K562 (cell line): ENCODE data around the gene ADAMTS14. TPM values are rescaled to one million over a fixed set of nuclear protein-coding genes. Genes with fewer than 3 reads are reported as not detected.
A peak's percentile ranks its signal among the peaks of the same experiment; 100 is the strongest.

Experiments
- ATAC-seq: fragments of 200-7000 bp; cut with Tn5 transposase; 3 replicates; pipeline ENCODE4 v1.9.1; 2020; ENCODE audit warnings: moderate library complexity
- BruUV-seq: library from RNA; stranded (reverse); fragments of 400-500 nt; replicated peaks from 2 replicates; lab custom pipeline; 2021; lab: Mats Ljungman, UMichigan
- CTCF ChIA-PET: fragments of 300-600 bp; formaldehyde crosslinking; extraction: SDS; loops from one replicate; lab custom pipeline; 2021; ENCODE audit warnings: low intra/inter-chr PET ratio; lab: Yijun Ruan, JAX
- POLR2A ChIA-PET: fragments of 300-600, 350-650 bp; sonication (Branson Sonifier 250); formaldehyde crosslinking; extraction: SDS; loops from one replicate; lab custom pipeline; 2021; ENCODE audit warnings: antibody characterized with exemption, inconsistent platforms; lab: Yijun Ruan, JAX
- DNase-seq, 4 experiments: peaks; one replicate each; pipeline versions ENCODE4 v3.0.0 to v3.0.0-alpha.2; 2011 to 2018; ENCODE audit warnings: low spot score in 3 of 4, mixed read lengths in 3 of 4; ENCODE audit errors: extremely low read depth in 1 of 4
- FAIRE-seq: peaks from 2 replicates; lab custom pipeline; 2011; peaks lifted over from hg19 to GRCh38; lab: Jason Lieb, UNC
- H2AFZ ChIP-seq: 2 replicates; pipeline ENCODE4 v1.6.0; 2011; ENCODE audit warnings: low read depth, low read length, control low read depth, inconsistent platforms
- H3K27ac ChIP-seq: fragments of 200-600 bp; 3 replicates; pipeline ENCODE4 v1.8.0; 2011; ENCODE audit warnings: low read depth, mild to moderate bottlenecking, control low read depth, inconsistent platforms, low read length, moderate library complexity, mixed read lengths; ENCODE audit errors: extremely low read depth
- H3K27me3 ChIP-seq, 2 experiments: fragments of 300-600 bp in 1 of 2; 2 replicates in 1 of 2; 3 replicates in 1 of 2; pipeline versions ENCODE4 v1.6.0 to v1.8.0; 2011; ENCODE audit warnings: inconsistent platforms in 2 of 2, low read length in 2 of 2, mild to moderate bottlenecking in 1 of 2, mixed read lengths in 1 of 2, moderate library complexity in 1 of 2; ENCODE audit not compliant: control insufficient read depth in 2 of 2, insufficient read depth in 2 of 2
- H3K36me3 ChIP-seq: fragments of 300-600 bp; 3 replicates; pipeline ENCODE4 v1.8.0; 2011; ENCODE audit warnings: mild to moderate bottlenecking, low read length, inconsistent platforms; ENCODE audit not compliant: control insufficient read depth, insufficient read depth
- H3K4me1 ChIP-seq, 2 experiments: fragments of 200-600 bp in 1 of 2; replicated peaks in 1 of 2; 2 replicates in 1 of 2; 3 replicates in 1 of 2; pipeline versions ENCODE4 v1.5.1 to v1.8.0; 2011; ENCODE audit warnings: inconsistent platforms in 2 of 2, low read length in 2 of 2, mild to moderate bottlenecking in 1 of 2, mixed read lengths in 1 of 2, moderate library complexity in 1 of 2; ENCODE audit not compliant: control insufficient read depth in 2 of 2, insufficient read depth in 2 of 2
- H3K4me2 ChIP-seq: 2 replicates; pipeline ENCODE4 v1.6.1; 2011; ENCODE audit warnings: low read length, control low read depth, inconsistent platforms, mixed read lengths; ENCODE audit not compliant: insufficient read depth
- H3K4me3 ChIP-seq: fragments of 200-600 bp; sonication (generic), shearing (Covaris generic); 2 replicates; pipeline ENCODE4 v1.5.1; 2016; ENCODE audit warnings: control low read depth, inconsistent platforms
- H3K79me2 ChIP-seq: fragments of 200-600 bp; 3 replicates; pipeline ENCODE4 v1.8.0; 2011; ENCODE audit warnings: low read length, inconsistent platforms; ENCODE audit not compliant: control insufficient read depth, insufficient read depth
- H3K9ac ChIP-seq, 2 experiments: 2 replicates each; pipeline versions ENCODE4 v1.6.0 to v1.6.1; 2011; ENCODE audit warnings: low read depth in 2 of 2, low read length in 2 of 2, control low read depth in 1 of 2, inconsistent platforms in 1 of 2, mild to moderate bottlenecking in 1 of 2, mixed read lengths in 1 of 2; ENCODE audit not compliant: insufficient read depth in 1 of 2
- H3K9me1 ChIP-seq: one replicate; pipeline ENCODE4 v1.6.0; 2011; ENCODE audit warnings: inconsistent platforms, mild to moderate bottlenecking, low read length, moderate library complexity; ENCODE audit not compliant: control insufficient read depth, insufficient read depth
- H3K9me3 ChIP-seq: replicated peaks from 2 replicates; pipeline ENCODE4 v1.5.1; 2011; ENCODE audit warnings: low read depth, low read length, inconsistent platforms; ENCODE audit not compliant: control insufficient read depth, insufficient read depth
- H4K20me1 ChIP-seq: replicated peaks from 2 replicates; pipeline ENCODE4 v1.6.1; 2011; ENCODE audit warnings: low read length, inconsistent platforms, mixed read lengths; ENCODE audit not compliant: control insufficient read depth, insufficient read depth
- ARID2 ChIP-seq: fragments of 450-650 bp; IDR thresholded peaks from 2 replicates; pipeline ENCODE4 v1.6.1; 2017; ENCODE audit warnings: antibody characterized with exemption, mild to moderate bottlenecking
- ATF7 ChIP-seq: fragments of 450-650 bp; IDR thresholded peaks from 2 replicates; pipeline ENCODE4 v1.7.1; 2014; ENCODE audit warnings: mild to moderate bottlenecking, moderate library complexity
- CC2D1A ChIP-seq: fragments of 450-650 bp; IDR thresholded peaks from 2 replicates; pipeline ENCODE4 v1.6.1; 2017; ENCODE audit warnings: mild to moderate bottlenecking
- CREB1 ChIP-seq, 2 experiments: sonication (generic) in 1 of 2; formaldehyde crosslinking in 1 of 2; IDR thresholded peaks; 2 replicates each; pipeline versions ENCODE4 v1.6.1 to v1.8.0; 2012 to 2022; ENCODE audit warnings: inconsistent platforms in 1 of 2, mild to moderate bottlenecking in 1 of 2, missing genetic modification reagents in 1 of 2, moderate library complexity in 1 of 2
- ELF4 ChIP-seq: fragments of 450-650 bp; formaldehyde crosslinking; IDR thresholded peaks from 2 replicates; pipeline ENCODE4 v1.4.0; 2022; ENCODE audit warnings: missing genetic modification characterization
- EP300 ChIP-seq: IDR thresholded peaks from 2 replicates; pipeline ENCODE4 v1.6.1; 2012; ENCODE audit warnings: low read length, improper control_type of control experiment
- KDM1A ChIP-seq, 2 experiments: fragments of 450-650 bp; IDR thresholded peaks; 2 replicates each; pipeline ENCODE4 v1.6.1; 2016; ENCODE audit warnings: mild to moderate bottlenecking in 2 of 2
- MCM3 ChIP-seq: fragments of 450-650 bp; IDR thresholded peaks from 2 replicates; pipeline ENCODE4 v1.6.1; 2016
- MEF2A ChIP-seq: IDR thresholded peaks from 2 replicates; pipeline ENCODE4 v1.6.1; 2011; ENCODE audit warnings: low read depth, mild to moderate bottlenecking, low read length, moderate library complexity; ENCODE audit not compliant: control insufficient read depth
- RAD21 ChIP-seq, 2 experiments: fragments of 250-450 bp in 1 of 2; fragments of 450-650 bp in 1 of 2; sonication (Bioruptor Pico) in 1 of 2; formaldehyde crosslinking in 1 of 2; IDR thresholded peaks in 1 of 2; conservative IDR thresholded peaks in 1 of 2; 2 replicates each; pipeline versions ENCODE4 v1.4.0 to v1.8.0; 2020 to 2022; ENCODE audit warnings: mild to moderate bottlenecking in 2 of 2, moderate library complexity in 1 of 2
- RFX7 ChIP-seq: fragments of 250-450 bp; sonication (Bioruptor Pico); IDR thresholded peaks from 2 replicates; pipeline ENCODE4 v1.5.1; 2021; ENCODE audit warnings: mild to moderate bottlenecking
- SAFB2 ChIP-seq: fragments of 200-400 bp; formaldehyde crosslinking; IDR thresholded peaks from 2 replicates; pipeline ENCODE4 v1.6.1; 2018; ENCODE audit warnings: borderline replicate concordance, low read length, low read depth, moderate library complexity; ENCODE audit not compliant: severe bottlenecking
- SMARCA4 ChIP-seq: fragments of 450-650 bp; IDR thresholded peaks from 2 replicates; pipeline ENCODE4 v1.6.1; 2016
- ZNF212 ChIP-seq: fragments of 450-650 bp; formaldehyde crosslinking; IDR thresholded peaks from 2 replicates; pipeline ENCODE4 v1.4.0; 2020; ENCODE audit warnings: mild to moderate bottlenecking
- ZNF586 ChIP-seq: fragments of 450-650 bp; formaldehyde crosslinking; conservative IDR thresholded peaks from 2 replicates; pipeline ENCODE4 v1.4.0; 2020; ENCODE audit warnings: mild to moderate bottlenecking, moderate library complexity
- WGBS: fragments of 100-300 bp; shearing (Covaris generic); methylation state at CpG from one replicate; pipeline ENCODE4 v1.1.6; 2016; ENCODE audit warnings: low coverage, mixed read lengths; ENCODE audit not compliant: insufficient coverage; ENCODE audit errors: missing lambda C conversion rate; 5-methylcytosine and 5-hydroxymethylcytosine counted together
- in situ Hi-C: fragments of 300-500 bp; cut with MboI; formaldehyde crosslinking; loops from 4 replicates; pipeline ENCODE4 v1.15.0; 2018; ENCODE audit warnings: inconsistent platforms, mixed read lengths
- intact Hi-C: fragments of 100-400 bp; cut with micrococcal nuclease; formaldehyde crosslinking; loops from 2 replicates; pipeline ENCODE4 v1.14.2; 2022
- polyA plus RNA-seq, 8 experiments: library from polyadenylated mRNA; depleted of rRNA in 4 of 8; stranded (reverse) in 5 of 8; unstranded in 3 of 8; fragments of >200 nt; fragmentation: Nextera tagmentation in 2 of 8; fragmentation: Illumina TruSeq in 1 of 8; extraction: Ambion mirVana in 2 of 8; extraction: Trizol in 1 of 8; gene quantifications; 2 replicates each; pipeline versions ENCODE4 v1.2.1 to v1.2.3, GENCODE V29; 2011 to 2014; ENCODE audit warnings: inconsistent platforms in 1 of 8, missing spikeins in 1 of 8
- total RNA-seq, 7 experiments: library from RNA; depleted of rRNA in 6 of 7; stranded (reverse); fragments of >200 nt in 6 of 7; fragmentation: Illumina TruSeq in 2 of 7; extraction: Trizol in 2 of 7; gene quantifications; 2 replicates each; pipeline versions ENCODE4 v1.2.1 to v1.2.3, GENCODE V29; 2011 to 2021; ENCODE audit warnings: low replicate concordance in 1 of 7
- TF ChIP-seq, protein P1 (sequence below): fragments of 450-650 bp; IDR thresholded peaks from 2 replicates; pipeline ENCODE4 v1.6.1; 2014; ENCODE audit warnings: low read depth, mild to moderate bottlenecking, moderate library complexity, borderline replicate concordance
- TF ChIP-seq, protein P2 (sequence below), 2 experiments: fragments of 450-650 bp; IDR thresholded peaks; 2 replicates each; pipeline ENCODE4 v1.6.1; 2018; ENCODE audit warnings: mild to moderate bottlenecking in 2 of 2, low read depth in 1 of 2; ENCODE audit not compliant: partially characterized antibody in 2 of 2

ADAMTS14 gene
- total and polyA plus RNA-seq, 9 of the 15 experiments (the other 6 are each of a cell fraction or from before 2014, with no cell fraction given): 0.04 to 37.4 (median 15.9) TPM

DNA sequence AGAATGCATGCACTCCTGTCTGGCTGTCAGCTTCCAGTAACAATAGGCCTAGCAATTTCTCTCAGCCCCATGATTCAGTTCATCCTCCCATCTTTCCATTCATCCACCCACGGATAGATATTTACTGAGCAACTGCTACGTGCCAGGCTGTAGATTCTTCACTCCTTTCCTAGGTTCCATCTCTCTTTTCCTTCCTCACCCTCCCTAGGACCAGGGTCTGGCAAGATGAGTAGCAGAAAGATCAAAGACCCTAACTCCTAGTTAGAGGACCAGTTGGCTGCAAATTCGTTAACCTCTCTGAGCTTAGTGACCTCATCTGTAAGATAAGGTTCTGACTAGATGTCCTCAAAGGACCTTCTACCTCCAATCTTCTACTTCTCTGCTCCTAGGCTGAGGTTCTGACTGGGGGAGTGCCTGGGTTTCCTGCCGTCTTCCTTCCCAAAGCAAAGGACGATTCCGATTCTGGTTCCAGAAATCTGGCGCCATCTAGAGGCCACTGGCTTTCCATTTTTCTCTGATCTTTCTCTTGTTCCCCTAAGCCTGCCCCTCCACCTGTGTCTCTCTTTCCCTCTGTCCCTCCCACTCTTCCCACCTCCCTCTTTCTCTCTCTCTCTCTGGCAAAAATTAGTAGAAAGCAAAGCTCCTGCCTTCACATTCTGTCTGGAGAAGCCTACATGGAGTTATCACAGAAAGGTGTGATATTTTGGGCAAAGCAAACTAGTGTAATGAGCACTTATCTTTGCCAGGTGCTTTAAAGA, 86.6 kb downstream of the ADAMTS14 start:
- Histone ChIP-seq H3K4me3 (no peak overlapping the region), H3K4me1 (peaks cover 25 to 28% of the 10 kb centered on the region in 2 experiments), H3K4me2 (no peak overlapping the region), H2AFZ (no peak overlapping the region), H4K20me1 (no peaks in the 10 kb centered on the region), H3K27me3 (no peaks in the 10 kb centered on the region), H3K27ac (no peak overlapping the region), H3K9me1 (no peaks in the 10 kb centered on the region), H3K9ac (no peak overlapping the region), H3K9me3 (no peaks in the 10 kb centered on the region), H3K36me3 (peaks cover 63% of the 10 kb centered on the region), H3K79me2 (no peaks in the 10 kb centered on the region)
- BruUV-seq: no TSS peak
- peak; percentile 78 to 89 (median 84) for DNase-seq
- in situ Hi-C loops: loop anchor here (10.0 kb wide), 1 partner anchor 1964 kb away; no protein-coding TSS in a partner anchor
- ChIA-PET POLR2A (interaction anchor here (0.6 to 1.3 kb wide), 4 partner anchors 16 to 200 kb away, joined by 3 to 4 read pairs (median 4); no protein-coding TSS in a partner anchor), CTCF (interaction anchor here (0.8 to 2.7 kb wide), 3 partner anchors 139 to 209 kb away, joined by 3 to 31 read pairs (median 15); no protein-coding TSS in a partner anchor)
- WGBS: 28% methylated on average over 6 of the region's 7 CpGs
- FAIRE-seq: peak; percentile 83
- peak; percentile 78 for ATAC-seq
- intact Hi-C loops: loop anchor here (1.0 to 5.0 kb wide), 6 partner anchors 86 to 297 kb away; partner anchors contain the start of gene ADAMTS14
- no peak for TF ChIP-seq SAFB2
- TF ChIP-seq CC2D1A: peak; percentile 77; the same call in 1 of the 2 replicates
- peak; percentile 79; the same call in 1 of the 2 replicates for TF ChIP-seq ELF4 (CRISPR knock-in tag)
- TF ChIP-seq MEF2A: no peak
- TF ChIP-seq ZNF586 (CRISPR knock-in tag): no peak
- TF ChIP-seq SMARCA4: peak; percentile 32; the same call in 1 of the 2 replicates
- no peak for TF ChIP-seq MCM3
- no peak for TF ChIP-seq RFX7 (CRISPR knock-in tag)
- TF ChIP-seq, protein P1, sequence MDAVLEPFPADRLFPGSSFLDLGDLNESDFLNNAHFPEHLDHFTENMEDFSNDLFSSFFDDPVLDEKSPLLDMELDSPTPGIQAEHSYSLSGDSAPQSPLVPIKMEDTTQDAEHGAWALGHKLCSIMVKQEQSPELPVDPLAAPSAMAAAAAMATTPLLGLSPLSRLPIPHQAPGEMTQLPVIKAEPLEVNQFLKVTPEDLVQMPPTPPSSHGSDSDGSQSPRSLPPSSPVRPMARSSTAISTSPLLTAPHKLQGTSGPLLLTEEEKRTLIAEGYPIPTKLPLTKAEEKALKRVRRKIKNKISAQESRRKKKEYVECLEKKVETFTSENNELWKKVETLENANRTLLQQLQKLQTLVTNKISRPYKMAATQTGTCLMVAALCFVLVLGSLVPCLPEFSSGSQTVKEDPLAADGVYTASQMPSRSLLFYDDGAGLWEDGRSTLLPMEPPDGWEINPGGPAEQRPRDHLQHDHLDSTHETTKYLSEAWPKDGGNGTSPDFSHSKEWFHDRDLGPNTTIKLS: no peak
- peak; percentile 60 to 86 for TF ChIP-seq RAD21 (CRISPR knock-in tag; conservative IDR thresholded peaks at IDR 0.05 in 1 of 2, IDR thresholded peaks at IDR 0.05 in 1 of 2)
- peak; percentile 88 for TF ChIP-seq ATF7
- no peak for TF ChIP-seq ZNF212 (CRISPR knock-in tag)
- peak; percentile 30; the same call in 1 of the 2 replicates for TF ChIP-seq EP300
- peak in 1 of 2 experiments; percentile 32; a peak in 1 of 4 replicates for TF ChIP-seq KDM1A (IDR thresholded peaks at IDR 0.05)
- TF ChIP-seq, protein P2, sequence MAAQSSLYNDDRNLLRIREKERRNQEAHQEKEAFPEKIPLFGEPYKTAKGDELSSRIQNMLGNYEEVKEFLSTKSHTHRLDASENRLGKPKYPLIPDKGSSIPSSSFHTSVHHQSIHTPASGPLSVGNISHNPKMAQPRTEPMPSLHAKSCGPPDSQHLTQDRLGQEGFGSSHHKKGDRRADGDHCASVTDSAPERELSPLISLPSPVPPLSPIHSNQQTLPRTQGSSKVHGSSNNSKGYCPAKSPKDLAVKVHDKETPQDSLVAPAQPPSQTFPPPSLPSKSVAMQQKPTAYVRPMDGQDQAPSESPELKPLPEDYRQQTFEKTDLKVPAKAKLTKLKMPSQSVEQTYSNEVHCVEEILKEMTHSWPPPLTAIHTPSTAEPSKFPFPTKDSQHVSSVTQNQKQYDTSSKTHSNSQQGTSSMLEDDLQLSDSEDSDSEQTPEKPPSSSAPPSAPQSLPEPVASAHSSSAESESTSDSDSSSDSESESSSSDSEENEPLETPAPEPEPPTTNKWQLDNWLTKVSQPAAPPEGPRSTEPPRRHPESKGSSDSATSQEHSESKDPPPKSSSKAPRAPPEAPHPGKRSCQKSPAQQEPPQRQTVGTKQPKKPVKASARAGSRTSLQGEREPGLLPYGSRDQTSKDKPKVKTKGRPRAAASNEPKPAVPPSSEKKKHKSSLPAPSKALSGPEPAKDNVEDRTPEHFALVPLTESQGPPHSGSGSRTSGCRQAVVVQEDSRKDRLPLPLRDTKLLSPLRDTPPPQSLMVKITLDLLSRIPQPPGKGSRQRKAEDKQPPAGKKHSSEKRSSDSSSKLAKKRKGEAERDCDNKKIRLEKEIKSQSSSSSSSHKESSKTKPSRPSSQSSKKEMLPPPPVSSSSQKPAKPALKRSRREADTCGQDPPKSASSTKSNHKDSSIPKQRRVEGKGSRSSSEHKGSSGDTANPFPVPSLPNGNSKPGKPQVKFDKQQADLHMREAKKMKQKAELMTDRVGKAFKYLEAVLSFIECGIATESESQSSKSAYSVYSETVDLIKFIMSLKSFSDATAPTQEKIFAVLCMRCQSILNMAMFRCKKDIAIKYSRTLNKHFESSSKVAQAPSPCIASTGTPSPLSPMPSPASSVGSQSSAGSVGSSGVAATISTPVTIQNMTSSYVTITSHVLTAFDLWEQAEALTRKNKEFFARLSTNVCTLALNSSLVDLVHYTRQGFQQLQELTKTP (IDR thresholded peaks at IDR 0.05; ENCODE audit: low read depth in 1 of 2, partially characterized antibody in 2 of 2): peak in 1 of 2 experiments; percentile 34
- no peak for TF ChIP-seq CREB1 (IDR thresholded peaks at IDR 0.05)
- no peak for TF ChIP-seq CREB1 (CRISPR knock-in tag; IDR thresholded peaks at IDR 0.05)
- TF ChIP-seq ARID2: peak; percentile 77; the same call in 1 of the 2 replicates
